HG03097 (cell line): ENCODE measurements around the gene RSPH10B.
"Not testable (repeated sequence)": the region's sequence is repeated elsewhere in the genome, so short reads cannot be mapped to it uniquely, and the experiment has no call there.

ENCODE experiments used
- ATAC-seq: cut with Tn5 transposase; IDR thresholded peaks from one replicate; pipeline ENCODE4 v1.9.1; 2021; ENCODE audit not compliant: unreplicated experiment, low FRiP score

The RSPH10B gene

DNA sequence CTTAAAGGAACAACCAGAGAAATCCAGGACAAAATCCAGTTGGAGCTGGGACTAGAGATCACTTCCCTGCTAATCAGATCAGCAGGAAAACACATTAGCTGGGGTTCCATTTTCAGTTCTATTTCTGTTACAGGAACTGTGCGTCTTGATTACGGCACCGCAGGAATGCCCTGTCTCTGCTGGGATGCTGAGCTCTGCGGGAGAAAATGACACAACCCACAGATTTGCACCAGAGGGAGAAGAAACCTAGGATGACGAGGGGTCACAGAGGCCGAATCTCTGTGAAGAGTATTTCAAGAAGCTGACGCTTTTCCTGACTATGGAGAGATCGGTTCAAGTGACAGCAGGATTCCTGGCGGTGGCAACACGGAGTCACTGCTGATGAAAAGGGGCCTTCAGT lies 40.2 kb downstream of the RSPH10B start:
- not testable (repeated sequence) for ATAC-seq

DNA sequence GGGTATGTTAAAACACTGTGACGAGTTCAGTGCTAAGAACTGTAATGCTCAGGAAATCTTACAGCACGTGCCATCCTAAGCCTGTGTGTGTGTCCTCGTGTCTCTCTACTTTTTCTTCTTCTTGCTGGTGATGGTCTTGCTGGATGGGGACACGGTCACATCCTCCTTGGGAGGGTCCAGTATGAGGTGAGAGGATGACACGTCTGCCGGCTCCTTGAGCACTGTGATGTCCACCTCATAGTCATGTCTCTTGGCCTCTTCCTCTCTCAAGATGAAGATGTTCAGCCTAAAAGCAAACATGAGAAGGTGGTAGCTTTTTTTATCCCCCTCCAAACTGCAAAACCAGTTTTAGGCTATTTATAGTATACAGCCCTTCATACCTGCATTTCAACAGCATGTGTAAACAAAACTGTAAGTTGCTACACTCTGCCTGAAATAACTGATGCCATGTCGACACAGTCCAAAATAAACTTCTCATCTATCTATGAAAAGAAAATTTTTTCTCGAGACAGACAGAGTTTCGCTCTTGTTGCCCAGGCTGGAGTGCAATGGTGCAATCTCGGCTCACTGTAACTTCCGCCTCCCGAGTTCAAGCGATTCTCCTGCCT lies 44.1 kb downstream of the RSPH10B start:
- ATAC-seq: not testable (repeated sequence)

DNA sequence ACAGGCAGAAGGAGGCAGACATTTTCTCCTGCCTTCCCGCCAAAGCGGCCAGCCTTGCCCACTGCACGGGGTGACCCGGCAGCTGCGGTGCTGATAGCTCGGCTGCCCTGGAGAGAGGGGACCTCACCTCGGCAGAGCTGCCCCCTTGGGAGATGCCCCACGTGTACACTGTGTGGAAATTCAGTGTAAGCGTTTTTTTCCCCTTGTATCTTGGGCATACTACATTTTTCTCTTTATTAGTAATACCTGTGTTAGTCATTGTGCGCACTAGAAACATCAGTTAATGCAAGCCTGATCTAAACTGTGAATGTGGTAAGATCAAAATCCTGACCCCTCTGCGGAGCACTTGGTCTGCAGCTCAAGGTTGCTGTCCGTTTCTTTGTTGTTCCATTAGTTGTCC lies 45.9 kb downstream of the RSPH10B start:
- not testable (repeated sequence) for ATAC-seq

DNA sequence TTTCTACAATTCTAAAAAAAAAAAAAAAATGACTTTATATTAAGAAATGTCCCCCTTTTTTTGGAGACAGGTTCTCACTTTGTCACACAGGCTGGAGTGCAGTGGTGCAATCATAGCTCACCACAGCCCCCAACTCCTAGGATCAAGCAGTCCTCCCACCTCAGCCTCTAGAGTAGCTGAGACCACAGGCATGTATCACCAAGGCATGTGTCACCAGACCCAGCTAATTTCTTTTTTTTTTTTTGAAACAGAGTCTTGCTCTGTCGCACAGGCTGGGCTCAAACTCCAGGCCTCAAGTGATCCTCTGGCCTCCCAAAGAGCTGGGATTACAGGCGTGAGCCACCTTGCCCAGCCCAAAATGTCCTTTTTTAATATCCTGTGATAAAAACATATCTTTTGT lies 46.3 kb downstream of the RSPH10B start:
- ATAC-seq: not testable (repeated sequence)

DNA sequence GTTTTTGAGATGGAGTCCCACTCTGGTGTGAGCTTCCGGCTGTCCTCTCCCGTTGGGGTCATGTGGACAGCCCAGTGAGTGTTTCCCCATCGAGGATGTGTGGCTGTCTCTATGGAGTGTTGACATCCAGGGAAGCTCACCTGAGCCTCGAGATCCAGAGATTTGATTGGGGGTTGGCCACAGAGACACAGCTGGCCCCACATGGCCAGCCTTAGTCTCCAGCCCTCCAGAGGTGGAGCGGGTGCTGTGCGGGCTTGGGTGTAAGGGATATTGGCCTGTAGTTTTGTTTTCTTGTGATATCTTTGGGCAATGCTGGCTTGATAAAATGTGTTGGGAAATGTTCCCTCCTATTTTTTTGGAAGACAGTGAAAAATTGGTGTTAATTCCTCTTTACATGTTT lies 54.0 kb downstream of the RSPH10B start:
- not testable (repeated sequence) for ATAC-seq

DNA sequence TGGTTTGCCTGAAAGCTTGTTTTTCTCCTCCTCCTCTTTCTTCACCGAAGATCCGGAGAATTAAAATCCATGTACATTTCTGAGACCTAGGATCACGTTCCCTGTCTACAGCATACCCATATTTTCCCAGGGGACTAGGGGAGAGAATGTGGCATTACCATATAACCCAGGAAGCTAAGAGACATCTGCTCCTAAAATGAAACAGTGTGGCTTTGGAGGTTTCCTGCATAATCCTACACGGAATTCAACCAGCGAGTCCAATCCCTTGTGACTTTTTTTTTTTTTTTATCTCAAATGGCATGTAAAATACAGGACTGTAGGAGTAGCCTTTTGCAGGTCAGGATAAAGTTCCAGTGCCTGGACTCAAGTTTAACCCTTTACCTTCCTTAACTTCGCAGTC lies 61.7 kb downstream of the RSPH10B start:
- not testable (repeated sequence) for ATAC-seq

DNA sequence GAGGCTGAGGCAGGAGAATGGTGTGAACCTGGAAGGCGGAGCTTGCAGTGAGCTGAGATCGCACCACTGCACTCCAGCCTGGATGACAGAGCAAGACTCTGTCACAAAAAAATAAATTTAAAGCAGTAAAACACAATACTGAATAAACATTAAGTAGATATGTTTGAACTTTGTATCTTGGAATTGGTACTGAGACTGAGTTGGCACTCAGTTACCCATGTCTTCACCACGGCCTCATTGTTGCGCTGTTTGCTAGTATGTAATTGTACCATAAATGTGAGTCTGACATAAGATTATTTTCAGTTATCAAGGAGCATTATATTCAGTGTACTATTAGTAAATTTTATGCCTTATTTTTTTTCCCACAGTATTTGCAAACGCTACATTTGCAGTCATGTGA lies 65.8 kb downstream of the RSPH10B start:
- ATAC-seq: not testable (repeated sequence)

DNA sequence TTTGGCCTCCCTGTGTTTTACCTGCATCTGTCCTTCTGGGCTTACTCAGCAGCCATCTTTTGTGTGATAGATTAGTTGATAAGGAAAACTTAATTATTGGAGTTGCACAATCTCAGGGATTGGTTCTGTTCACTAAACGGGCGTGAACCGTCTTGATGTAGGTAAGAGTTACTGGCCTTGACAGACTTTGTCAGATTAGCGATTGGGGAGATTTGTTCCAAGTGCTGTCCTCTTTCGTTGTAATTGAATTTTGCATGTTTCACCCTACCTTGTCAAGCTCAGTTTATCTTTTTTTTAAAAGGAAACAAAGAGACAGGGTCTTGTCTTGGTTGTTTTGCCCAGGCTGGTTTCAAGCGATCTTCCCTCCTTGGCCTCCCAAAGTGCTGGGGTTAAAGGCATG lies 67.5 kb downstream of the RSPH10B start:
- not testable (repeated sequence) for ATAC-seq

DNA sequence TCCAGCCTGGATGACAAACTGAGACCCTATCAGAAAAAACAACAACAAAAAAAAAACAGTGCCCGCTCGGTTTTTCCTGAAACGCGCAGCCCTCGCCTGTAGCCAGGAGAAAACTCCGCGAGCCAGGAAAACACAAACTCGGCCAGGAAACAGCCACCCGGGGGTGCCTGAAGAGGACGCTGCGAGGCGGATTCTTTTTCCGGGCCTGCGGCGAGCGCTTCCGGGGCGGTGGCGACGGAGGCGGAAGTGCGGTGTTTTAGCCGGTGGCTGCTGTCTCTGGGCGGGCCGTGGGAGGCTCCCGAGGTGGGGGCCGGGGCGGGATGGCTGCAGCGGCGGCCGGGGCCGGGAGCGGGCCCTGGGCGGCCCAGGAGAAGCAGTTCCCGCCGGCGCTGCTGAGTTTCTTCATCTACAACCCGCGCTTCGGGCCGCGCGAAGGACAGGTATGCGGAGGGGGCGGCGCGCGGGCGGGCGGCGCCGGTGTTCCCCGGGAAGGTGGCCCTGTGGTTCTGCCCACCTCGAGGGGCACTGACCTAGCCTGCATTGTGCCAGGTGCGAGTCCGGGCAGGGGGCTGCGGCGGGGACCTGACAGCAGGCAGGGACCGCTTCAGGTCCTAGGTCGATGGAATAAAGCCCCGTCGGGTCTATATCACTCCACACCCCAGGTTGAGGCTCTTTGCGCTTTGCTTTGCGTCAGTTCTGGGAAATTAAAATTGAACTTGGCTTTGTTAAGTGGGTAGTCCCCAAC lies 71.8 kb downstream of the RSPH10B start, which contains the start of gene CCZ1:
TSS of gene CCZ1 (plus strand) at position 254 of the 745 bp plus-strand sequence. CDS start at position 321, 67 bp downstream.
- ATAC-seq: peak; percentile 57

DNA sequence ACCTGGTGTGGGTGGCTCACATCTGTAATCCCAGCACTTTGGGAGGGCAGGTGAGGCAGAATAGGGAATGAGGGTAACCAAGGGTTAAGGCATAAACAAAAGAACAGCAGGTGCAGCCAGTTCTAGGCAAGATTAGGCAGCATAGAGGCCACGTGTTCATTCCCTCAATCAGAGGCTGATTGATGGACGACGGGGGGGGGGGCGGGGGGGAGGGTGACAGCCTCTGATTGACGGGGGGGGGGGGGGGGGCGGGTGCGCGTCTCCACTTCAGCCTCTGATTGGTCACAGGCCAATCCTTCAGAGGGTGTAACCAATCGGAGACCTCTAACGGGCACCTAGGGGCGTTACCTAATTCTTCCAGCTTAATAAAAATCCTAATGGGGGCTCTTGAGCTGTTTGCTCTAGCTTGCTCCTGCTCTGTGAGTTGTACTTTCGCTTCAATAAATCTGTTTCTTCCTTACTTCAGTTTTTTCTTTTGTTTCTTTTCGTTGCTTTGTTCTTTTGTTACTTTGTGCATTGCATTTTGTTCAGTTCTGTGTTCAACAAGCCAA lies 73.0 kb downstream of the RSPH10B start:
- ATAC-seq: not testable (repeated sequence)

DNA sequence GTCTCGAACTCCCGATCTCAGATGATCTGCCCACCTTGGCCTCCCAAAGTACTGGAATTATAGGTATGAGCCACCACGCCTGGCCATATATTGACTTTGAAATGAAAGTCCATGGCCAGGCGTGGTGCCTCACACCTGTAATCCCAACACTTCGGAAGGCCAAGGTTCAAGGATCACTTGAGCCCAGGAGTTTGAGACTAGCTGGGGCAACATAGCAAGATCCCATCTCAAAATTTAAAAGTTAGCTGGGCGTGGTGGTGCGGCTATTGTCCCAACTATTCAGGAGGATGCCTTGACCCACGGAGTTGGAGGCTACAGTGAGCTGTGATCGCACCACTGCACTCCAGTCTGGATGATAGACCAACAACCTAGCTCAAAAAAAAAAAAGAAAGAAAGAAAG lies 78.0 kb downstream of the RSPH10B start:
- ATAC-seq: no peak

DNA sequence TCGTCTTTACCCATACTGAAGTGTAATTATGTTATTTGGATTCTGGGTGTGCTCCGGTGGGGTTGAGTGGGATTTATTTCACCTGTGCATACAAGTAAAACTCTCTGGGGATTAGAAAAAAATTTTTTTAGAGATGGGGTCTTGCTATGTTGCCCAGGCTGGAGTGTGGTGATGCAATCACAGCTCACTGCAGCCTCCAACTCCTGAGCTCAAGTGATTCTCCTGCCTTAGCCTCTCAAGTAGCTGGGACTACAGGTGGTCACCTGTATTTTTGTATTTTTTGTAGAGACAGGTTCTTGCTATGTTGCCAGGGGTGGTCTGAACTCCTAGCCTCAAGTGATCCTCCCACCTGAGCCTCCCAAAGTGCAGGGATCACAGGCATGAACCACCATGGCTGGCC lies 80.2 kb downstream of the RSPH10B start:
- ATAC-seq: not testable (repeated sequence)

DNA sequence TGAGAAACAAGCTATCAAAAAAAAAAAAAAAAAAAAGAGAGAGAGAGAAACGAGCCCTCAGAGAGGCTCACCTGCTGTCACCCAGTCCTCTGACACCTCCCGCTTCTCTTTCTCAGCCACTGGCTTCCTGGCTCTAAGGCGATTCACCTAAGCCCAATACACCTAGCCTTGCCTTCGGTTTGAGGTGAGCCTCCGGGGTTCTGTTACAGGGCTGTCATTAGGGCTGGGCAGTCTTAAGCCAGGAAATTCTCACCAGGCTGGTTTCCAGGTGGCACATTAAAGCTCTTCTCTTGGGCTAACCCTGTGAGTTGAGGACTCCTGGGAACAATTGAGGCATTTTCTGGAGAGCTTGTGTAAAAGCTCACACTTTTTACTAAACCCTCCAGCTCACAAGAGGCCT lies 82.5 kb downstream of the RSPH10B start:
- ATAC-seq: not testable (repeated sequence)

DNA sequence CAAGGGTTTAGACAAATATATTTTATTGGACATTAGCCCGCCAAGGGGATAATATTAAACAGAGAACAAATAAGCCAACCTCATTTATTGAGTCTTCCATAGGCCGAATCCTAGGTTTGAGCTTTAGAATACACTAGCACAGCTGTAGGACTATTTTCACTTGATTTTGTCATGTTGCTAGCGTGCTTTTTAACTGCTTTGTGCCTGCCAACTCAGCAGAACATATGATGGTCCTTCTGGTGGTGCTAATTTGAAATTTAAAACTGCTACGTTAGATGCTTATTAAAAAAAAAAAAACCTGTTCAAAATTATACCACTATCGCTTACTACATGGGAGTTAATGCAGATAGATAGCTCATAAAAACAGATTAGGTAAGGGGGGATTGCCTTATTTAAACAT lies 86.1 kb downstream of the RSPH10B start:
- ATAC-seq: not testable (repeated sequence)

DNA sequence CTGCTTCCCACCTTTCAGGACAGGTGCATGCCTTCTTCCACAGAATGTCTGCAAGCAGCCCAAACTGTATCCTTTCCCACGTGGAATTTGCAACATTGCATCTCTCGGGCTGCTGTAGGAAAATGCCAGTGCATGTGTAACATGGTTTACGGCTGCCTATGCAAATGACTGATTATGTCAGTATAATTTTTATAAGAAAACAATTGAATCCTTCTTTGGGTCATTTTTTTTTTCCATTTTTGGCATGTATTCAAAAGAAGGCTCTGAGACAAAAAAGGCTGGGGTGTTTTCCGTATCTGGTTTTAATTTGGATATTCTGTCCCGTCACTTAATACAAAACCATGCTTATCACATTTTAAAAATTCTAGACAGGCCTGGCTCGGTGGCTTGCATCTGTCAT lies 90.4 kb downstream of the RSPH10B start:
- ATAC-seq: not testable (repeated sequence)

DNA sequence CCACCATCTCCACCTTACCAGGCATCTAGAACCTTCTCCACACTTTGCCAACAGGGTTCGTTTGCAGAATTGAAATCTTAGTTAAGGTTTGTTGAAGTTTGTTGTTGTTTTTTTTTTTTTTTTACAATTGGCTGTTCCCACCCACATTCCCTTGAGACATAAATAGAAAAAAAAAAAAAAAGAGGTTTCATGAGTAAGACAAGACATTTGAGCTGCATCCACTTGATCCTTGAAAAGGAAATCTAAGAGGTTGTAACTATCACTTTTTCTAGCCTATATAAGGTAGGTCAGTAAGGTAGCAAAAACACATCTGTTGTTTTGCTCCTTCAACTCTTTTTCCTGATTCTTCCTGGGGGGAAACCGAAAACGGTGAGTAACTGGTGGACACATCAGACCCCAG lies 90.9 kb downstream of the RSPH10B start:
- ATAC-seq: not testable (repeated sequence)
